ENCODE measurements around the gene CNKSR3. TPM values are rescaled to one million over a fixed set of nuclear protein-coding genes. Genes with fewer than 3 reads are reported as not detected.
A peak's percentile ranks its signal among the peaks of the same experiment; 100 is the strongest.

CNKSR3 gene
- polyA plus RNA-seq, 1 donor = 16.7 TPM

GRCh38 chr6:154410619-154411072 lies 99.8 kb downstream of the CNKSR3 start:
- peak; percentile 59 for DNase-seq

- DNase-seq = no peak
Observed at GRCh38 chr6:154408891-154409500, 101.5 kb downstream of the CNKSR3 start.

- no peak for DNase-seq
Observed at GRCh38 chr6:154407440-154407839, 103.0 kb downstream of the CNKSR3 start.

GRCh38 chr6:154406869-154407268 lies 103.6 kb downstream of the CNKSR3 start:
- no peak for DNase-seq

- no peak for DNase-seq
Observed at GRCh38 chr6:154406301-154406700, 104.2 kb downstream of the CNKSR3 start.

GRCh38 chr6:154404791-154405400 lies 105.6 kb downstream of the CNKSR3 start:
- DNase-seq = no peak

- no peak for DNase-seq
Observed at GRCh38 chr6:154403788-154404187, 106.7 kb downstream of the CNKSR3 start.

GRCh38 chr6:154402081-154402780 lies 108.3 kb downstream of the CNKSR3 start:
- no peak for DNase-seq

- DNase-seq = no peak
Observed at GRCh38 chr6:154399097-154399496, 111.4 kb downstream of the CNKSR3 start.

- DNase-seq = no peak
Observed at GRCh38 chr6:154397491-154398195, 112.8 kb downstream of the CNKSR3 start.

GRCh38 chr6:154395878-154396277 lies 114.6 kb downstream of the CNKSR3 start:
- no peak for DNase-seq

- DNase-seq = no peak
Observed at GRCh38 chr6:154395316-154395715, 115.2 kb downstream of the CNKSR3 start.

- DNase-seq = no peak
Observed at GRCh38 chr6:154394571-154394970, 115.9 kb downstream of the CNKSR3 start.

GRCh38 chr6:154390034-154390433 lies 120.5 kb downstream of the CNKSR3 start:
- DNase-seq = no peak

- DNase-seq = no peak
Observed at GRCh38 chr6:154388803-154389202, 121.7 kb downstream of the CNKSR3 start.

- DNase-seq = no peak
Observed at GRCh38 chr6:154386848-154387717, 123.4 kb downstream of the CNKSR3 start.

- DNase-seq = no peak
Observed at GRCh38 chr6:154384191-154384590, 126.3 kb downstream of the CNKSR3 start.

GRCh38 chr6:154383273-154383672 lies 127.2 kb downstream of the CNKSR3 start:
- no peak for DNase-seq

- DNase-seq = no peak
Observed at GRCh38 chr6:154382740-154383139, 127.7 kb downstream of the CNKSR3 start.

- no peak for DNase-seq
Observed at GRCh38 chr6:154381548-154381947, 128.9 kb downstream of the CNKSR3 start.

- no peak for DNase-seq
Observed at GRCh38 chr6:154380741-154381140, 129.7 kb downstream of the CNKSR3 start.

- no peak for DNase-seq
Observed at GRCh38 chr6:154379585-154379984, 130.9 kb downstream of the CNKSR3 start.
